H9 (cell line): Measurements from ENCODE around the gene IFNL2. TPM values are rescaled to one million over a fixed set of nuclear protein-coding genes. Genes with fewer than 3 reads are reported as not detected.

ENCODE experiments used
- DNase-seq: peaks from one replicate; pipeline ENCODE4 v3.0.0-alpha.2; 2017
- H2AFZ ChIP-seq: one replicate; pipeline ENCODE4 v1.6.1; 2013; ENCODE audit warnings: mild to moderate bottlenecking, low read length, control low read depth, moderate library complexity
- H2AK5ac ChIP-seq: 2 replicates; pipeline ENCODE4 v1.6.1; 2013; ENCODE audit warnings: low read length, control low read depth, mixed read lengths; ENCODE audit not compliant: insufficient read length
- H2BK120ac ChIP-seq: one replicate; pipeline ENCODE4 v1.6.1; 2013; ENCODE audit warnings: low read depth, mild to moderate bottlenecking, low read length, control low read depth, inconsistent platforms; ENCODE audit not compliant: poor library complexity, severe bottlenecking
- H2BK12ac ChIP-seq: 2 replicates; pipeline ENCODE4 v1.6.1; 2013; ENCODE audit warnings: low read length, control low read depth, mixed read lengths, low read depth; ENCODE audit not compliant: insufficient read length
- H2BK15ac ChIP-seq: 2 replicates; pipeline ENCODE4 v1.6.1; 2013; ENCODE audit warnings: low read depth, low read length, control low read depth
- H2BK20ac ChIP-seq: one replicate; pipeline ENCODE4 v1.6.1; 2013; ENCODE audit warnings: low read depth, mild to moderate bottlenecking, low read length, control low read depth, inconsistent platforms; ENCODE audit not compliant: poor library complexity, severe bottlenecking
- H2BK5ac ChIP-seq: 2 replicates; pipeline ENCODE4 v1.6.1; 2013; ENCODE audit warnings: low read length, control low read depth, mixed read lengths; ENCODE audit not compliant: insufficient read length
- H3K14ac ChIP-seq: 2 replicates; pipeline ENCODE4 v1.6.1; 2013; ENCODE audit warnings: low read length, control low read depth; ENCODE audit not compliant: insufficient read depth
- H3K18ac ChIP-seq: 2 replicates; pipeline ENCODE4 v1.6.1; 2013; ENCODE audit warnings: low read depth, mild to moderate bottlenecking, mixed read lengths, low read length, control low read depth; ENCODE audit not compliant: insufficient read length
- H3K23ac ChIP-seq: 2 replicates; pipeline ENCODE4 v1.6.1; 2013; ENCODE audit warnings: low read length, control low read depth, mixed read lengths, low read depth; ENCODE audit not compliant: insufficient read length
- H3K23me2 ChIP-seq: 2 replicates; pipeline ENCODE4 v1.6.1; 2013; ENCODE audit warnings: low read depth, mild to moderate bottlenecking, mixed read lengths, low read length, control low read depth; ENCODE audit not compliant: insufficient read length, poor library complexity, severe bottlenecking
- H3K27ac ChIP-seq: 2 replicates; pipeline ENCODE4 v1.5.1; 2013; ENCODE audit warnings: low read length, control low read depth, mixed read lengths, low read depth; ENCODE audit not compliant: insufficient read length
- H3K27me3 ChIP-seq: 2 replicates; pipeline ENCODE4 v1.6.1; 2013; ENCODE audit warnings: low read length, control low read depth, inconsistent platforms; ENCODE audit not compliant: insufficient read depth
- H3K4ac ChIP-seq: 2 replicates; pipeline ENCODE4 v1.6.1; 2013; ENCODE audit warnings: low read depth, mild to moderate bottlenecking, control low read depth, inconsistent platforms, low read length, moderate library complexity
- H3K4me1 ChIP-seq: 2 replicates; pipeline ENCODE4 v1.6.1; 2013; ENCODE audit warnings: low read length, control low read depth, inconsistent platforms; ENCODE audit not compliant: insufficient read depth
- H3K4me2 ChIP-seq: 2 replicates; pipeline ENCODE4 v1.6.1; 2013; ENCODE audit warnings: low read length, control low read depth, mixed read lengths; ENCODE audit not compliant: insufficient read length, insufficient read depth
- H3K56ac ChIP-seq: 2 replicates; pipeline ENCODE4 v1.6.1; 2013; ENCODE audit warnings: low read depth, mild to moderate bottlenecking, mixed read lengths, low read length, control low read depth; ENCODE audit not compliant: insufficient read length
- H3K79me1 ChIP-seq: 2 replicates; pipeline ENCODE4 v1.6.1; 2013; ENCODE audit warnings: low read depth, mild to moderate bottlenecking, moderate library complexity, low read length, control low read depth, inconsistent platforms; ENCODE audit not compliant: insufficient read depth, poor library complexity, severe bottlenecking
- H3K79me2 ChIP-seq: 2 replicates; pipeline ENCODE4 v1.6.1; 2013; ENCODE audit warnings: low read length, control low read depth, inconsistent platforms; ENCODE audit not compliant: insufficient read depth
- H3K9ac ChIP-seq: 2 replicates; pipeline ENCODE4 v1.6.1; 2013; ENCODE audit warnings: low read length, control low read depth, mixed read lengths; ENCODE audit not compliant: insufficient read length; ENCODE audit errors: extremely low read depth
- H3K9me3 ChIP-seq: one replicate; pipeline ENCODE4 v1.6.1; 2013; ENCODE audit warnings: low read depth, low read length, inconsistent platforms; ENCODE audit not compliant: control insufficient read depth
- H3T11ph ChIP-seq: one replicate; pipeline ENCODE4 v1.6.1; 2013; ENCODE audit warnings: mild to moderate bottlenecking, low read length, control low read depth, inconsistent platforms
- H4K20me1 ChIP-seq: one replicate; pipeline ENCODE4 v1.6.1; 2013; ENCODE audit not compliant: control insufficient read depth, insufficient read length, insufficient read depth
- H4K5ac ChIP-seq: 2 replicates; pipeline ENCODE4 v1.6.1; 2013; ENCODE audit warnings: low read depth, mild to moderate bottlenecking, mixed read lengths, low read length, control low read depth; ENCODE audit not compliant: insufficient read length
- H4K8ac ChIP-seq: replicated peaks from 2 replicates; pipeline ENCODE4 v1.6.1; 2013; ENCODE audit warnings: low read length, control low read depth, mixed read lengths, low read depth; ENCODE audit not compliant: insufficient read length
- H4K91ac ChIP-seq: 2 replicates; pipeline ENCODE4 v1.6.1; 2013; ENCODE audit warnings: low read depth, mild to moderate bottlenecking, moderate library complexity, mixed read lengths, low read length, control low read depth; ENCODE audit not compliant: insufficient read length
- H3K27ac Mint-ChIP-seq, 3 experiments: 2 replicates in 2 of 3; 3 replicates in 1 of 3; pipeline ENCODE4 v1.8.0; 2020 to 2021; ENCODE audit warnings: mixed read lengths in 3 of 3, mild to moderate bottlenecking in 1 of 3, moderate library complexity in 1 of 3
- H3K27me3 Mint-ChIP-seq: 2 replicates; pipeline ENCODE4 v1.8.0; 2021; ENCODE audit warnings: low read depth, mild to moderate bottlenecking, moderate library complexity, mixed read lengths
- H3K36me3 Mint-ChIP-seq, 3 experiments: 2 replicates in 2 of 3; 3 replicates in 1 of 3; pipeline ENCODE4 v1.8.0; 2020 to 2021; ENCODE audit warnings: low read depth in 3 of 3, mixed read lengths in 3 of 3; ENCODE audit not compliant: insufficient read depth in 1 of 3
- H3K4me1 Mint-ChIP-seq, 2 experiments: 2 replicates each; pipeline ENCODE4 v1.8.0; 2020; ENCODE audit warnings: mixed read lengths in 2 of 2
- H3K4me3 Mint-ChIP-seq, 2 experiments: 2 replicates in 1 of 2; 3 replicates in 1 of 2; pipeline ENCODE4 v1.8.0; 2020 to 2021; ENCODE audit warnings: mild to moderate bottlenecking in 2 of 2, mixed read lengths in 2 of 2, moderate library complexity in 1 of 2
- H3K9me3 Mint-ChIP-seq, 2 experiments: 2 replicates in 1 of 2; 3 replicates in 1 of 2; pipeline ENCODE4 v1.8.0; 2020; ENCODE audit warnings: mild to moderate bottlenecking in 2 of 2, mixed read lengths in 2 of 2, moderate library complexity in 1 of 2
- CTCF ChIP-seq: fragments of 200-600 bp; sonication (generic); conservative IDR thresholded peaks from 3 replicates; pipeline ENCODE4 v1.8.0; 2021; ENCODE audit warnings: antibody characterized with exemption, mild to moderate bottlenecking
- WGBS: extraction: QIAGEN DNeasy Blood & Tissue Kit; methylation state at CpG from one replicate; pipeline ENCODE4 v1.1.7; 2013; ENCODE audit warnings: missing lambda C conversion rate, low lambda C conversion rate, mixed read lengths; ENCODE audit not compliant: insufficient read length; ENCODE audit errors: extremely low coverage; 5-methylcytosine and 5-hydroxymethylcytosine counted together
- total RNA-seq: library from RNA; stranded (reverse); gene quantifications from 2 replicates; pipeline ENCODE4 v1.2.1, GENCODE V29; 2021

IFNL2 gene
- total RNA-seq, 1 experiment from 2014 or later = not detected

DNA sequence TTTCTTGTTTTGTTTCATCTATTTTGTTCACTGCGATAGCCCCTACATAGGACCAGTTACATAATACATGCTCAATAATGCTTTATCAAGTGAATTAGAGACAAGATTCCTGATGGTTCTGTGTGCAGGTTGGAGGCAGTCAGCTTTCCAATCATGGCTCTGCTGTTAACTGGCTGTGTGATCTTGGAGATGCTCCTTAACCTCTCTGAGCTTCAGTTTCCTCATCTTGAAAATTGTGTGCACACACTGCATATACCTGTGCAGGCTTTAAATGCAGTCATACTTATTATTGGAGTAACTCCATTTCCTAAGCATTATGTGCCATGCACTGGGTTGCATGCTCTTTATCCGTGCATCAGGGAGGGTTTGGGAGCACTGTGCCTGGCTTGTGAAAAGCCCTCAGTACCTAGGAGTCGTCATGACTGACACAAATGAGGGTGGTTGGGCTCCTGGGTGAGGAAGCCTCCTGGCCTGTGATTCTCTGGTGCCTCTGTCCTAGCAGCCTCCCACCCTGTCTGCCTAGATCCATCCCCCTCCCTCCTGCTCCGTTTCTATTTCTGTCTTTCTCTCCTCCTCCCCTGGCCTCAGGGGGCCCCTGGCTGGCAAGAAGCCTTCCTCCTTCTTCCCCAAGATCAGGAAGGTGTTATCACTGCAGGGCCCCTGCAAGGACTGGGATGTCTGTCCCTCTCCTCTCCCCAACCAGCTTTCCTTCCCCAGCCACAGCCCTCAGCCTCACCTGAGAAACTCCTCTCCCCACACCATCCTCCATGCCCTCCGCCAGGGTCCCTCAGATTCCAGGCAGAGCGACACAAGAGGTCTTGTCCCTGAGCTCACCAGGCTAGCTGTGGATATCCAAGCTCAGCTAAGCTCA lies 36.7 kb downstream of the IFNL2 start:
- Histone ChIP-seq H4K8ac (no peak overlapping the region), H2BK15ac (no peak overlapping the region), H3K4ac (no peak overlapping the region), H3K14ac (no peak overlapping the region), H3K79me1 (no peaks in the 10 kb centered on the region), H3K27ac (no peak overlapping the region), H2AK5ac (no peak overlapping the region), H3K23ac (no peak overlapping the region), H3K23me2 (peaks cover 16% of the 10 kb centered on the region), H3K9me3 (no peaks in the 10 kb centered on the region), H2BK120ac (no peak overlapping the region), H2BK20ac (no peak overlapping the region), H4K20me1 (no peaks in the 10 kb centered on the region), H2BK5ac (no peak overlapping the region), H3K4me1 (no peaks in the 10 kb centered on the region), H3K27me3 (no peaks in the 10 kb centered on the region; the same call in 1 of the 2 replicates), H3K9ac (peak overlapping the region; percentile 1), H2AFZ (no peak overlapping the region), H3K79me2 (no peaks in the 10 kb centered on the region), H3K4me2 (peak overlapping the region; percentile 37), H3K18ac (no peak overlapping the region), H4K91ac (no peak overlapping the region), H3K56ac (no peak overlapping the region), H4K5ac (no peak overlapping the region), H3T11ph (no peak overlapping the region), H2BK12ac (no peak overlapping the region)
- WGBS = no CpG with 5 or more reads among the region's 6 CpGs
- H3K36me3 Mint-ChIP-seq = no peaks in the 10 kb centered on the region
- TF ChIP-seq CTCF = no peak
- H3K27me3 Mint-ChIP-seq = peaks cover 60% of the 10 kb centered on the region
- H3K9me3 Mint-ChIP-seq = no peaks in the 10 kb centered on the region
- peak overlapping the region in 1 of 2 experiments; percentile 62; a peak in 3 of 5 replicates for H3K4me3 Mint-ChIP-seq
- peaks cover 18 to 48% of the 10 kb centered on the region in 2 experiments for H3K4me1 Mint-ChIP-seq
- peak overlapping the region in 2 of 3 experiments; percentile 6 to 58; a peak in 1 of 7 replicates for H3K27ac Mint-ChIP-seq
- no peak for DNase-seq
